Activated T-cell treated with anti-CD3 and anti-CD28 coated beads, Interleukin-2, amount 50 U/mL, for 24 hours (primary cell): ENCODE measurements around the gene FAM3B.

Experiments
- DNase-seq: peaks from one replicate; pipeline ENCODE4 v3.0.0-alpha.2; 2020
- H3K27ac Mint-ChIP-seq: 2 replicates; pipeline ENCODE4 v1.8.0; 2020; ENCODE audit warnings: mild to moderate bottlenecking, mixed read lengths
- H3K27me3 Mint-ChIP-seq: 2 replicates; pipeline ENCODE4 v1.8.0; 2020; ENCODE audit warnings: mixed read lengths
- H3K36me3 Mint-ChIP-seq: 2 replicates; pipeline ENCODE4 v1.8.0; 2020; ENCODE audit warnings: low read depth, mixed read lengths
- H3K4me1 Mint-ChIP-seq: 2 replicates; pipeline ENCODE4 v1.8.0; 2020; ENCODE audit warnings: low read depth, mixed read lengths
- H3K4me3 Mint-ChIP-seq: 2 replicates; pipeline ENCODE4 v1.8.0; 2020; ENCODE audit warnings: mild to moderate bottlenecking, moderate library complexity, mixed read lengths
- H3K9me3 Mint-ChIP-seq: 2 replicates; pipeline ENCODE4 v1.8.0; 2020; ENCODE audit warnings: mixed read lengths

Gene FAM3B

DNA sequence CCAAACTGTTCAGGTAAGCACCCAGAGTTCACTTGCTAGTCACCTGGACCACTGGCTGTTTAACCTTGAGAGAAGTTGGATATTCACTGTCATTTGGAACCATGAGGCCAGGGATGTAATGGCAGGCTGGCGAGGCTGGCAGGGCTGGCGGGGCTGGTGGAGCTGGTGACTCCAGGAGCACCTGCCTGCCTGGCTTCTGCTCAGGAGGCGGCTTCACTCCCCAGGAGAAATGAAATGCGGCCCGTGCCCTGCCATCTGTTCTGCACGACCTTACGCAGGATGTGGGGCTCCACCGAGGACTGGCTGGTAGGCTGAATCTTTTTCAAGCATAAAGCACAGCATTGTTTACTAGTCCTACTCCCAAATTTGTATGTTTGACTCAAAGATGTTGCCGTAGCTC is 86.7 kb downstream of the FAM3B start:
- Mint-ChIP-seq H3K4me1 (no peaks in the 10 kb centered on the region), H3K4me3 (no peak overlapping the region), H3K27ac (no peak overlapping the region), H3K9me3 (no peaks in the 10 kb centered on the region), H3K36me3 (peaks cover 88% of the 10 kb centered on the region), H3K27me3 (no peaks in the 10 kb centered on the region)
- DNase-seq: no peak

GRCh38 chr21:41403966-41404365 is 87.4 kb downstream of the FAM3B start:
- Mint-ChIP-seq H3K27ac (no peak overlapping the region), H3K4me1 (no peaks in the 10 kb centered on the region), H3K27me3 (no peaks in the 10 kb centered on the region), H3K9me3 (no peaks in the 10 kb centered on the region), H3K4me3 (no peak overlapping the region), H3K36me3 (peaks cover 88% of the 10 kb centered on the region)
- DNase-seq: no peak

DNA sequence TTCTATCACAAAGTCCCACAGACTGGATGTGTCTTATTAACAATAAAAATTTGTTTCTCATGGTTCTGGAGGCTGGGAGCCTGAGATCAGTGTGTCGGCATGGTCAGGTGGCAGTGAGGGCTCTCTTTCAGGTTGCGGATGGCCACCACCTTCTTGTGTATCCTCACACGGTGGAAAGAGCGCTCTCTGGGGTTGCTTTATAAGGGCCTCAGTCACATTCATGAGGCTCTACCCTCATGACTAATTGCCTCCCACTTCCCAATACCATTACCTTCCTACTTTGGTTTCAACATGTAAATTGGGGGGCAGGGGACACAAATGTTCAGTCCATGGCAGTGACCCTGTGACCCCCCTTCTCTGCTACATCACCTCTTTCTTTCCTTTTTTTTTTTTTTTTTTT is 88.7 kb downstream of the FAM3B start:
- no peaks in the 10 kb centered on the region for H3K27me3 Mint-ChIP-seq
- no peaks in the 10 kb centered on the region for H3K9me3 Mint-ChIP-seq
- no peaks in the 10 kb centered on the region for H3K4me1 Mint-ChIP-seq
- no peak overlapping the region for H3K4me3 Mint-ChIP-seq
- H3K27ac Mint-ChIP-seq: no peak overlapping the region
- no peak for DNase-seq
- peaks cover 88% of the 10 kb centered on the region for H3K36me3 Mint-ChIP-seq

GRCh38 chr21:41406340-41406739 is 89.7 kb downstream of the FAM3B start:
- H3K27me3 Mint-ChIP-seq: no peaks in the 10 kb centered on the region
- DNase-seq: no peak
- no peak overlapping the region for H3K4me3 Mint-ChIP-seq
- peaks cover 1% of the 10 kb centered on the region for H3K4me1 Mint-ChIP-seq
- H3K27ac Mint-ChIP-seq: no peak overlapping the region
- H3K9me3 Mint-ChIP-seq: peaks cover 3% of the 10 kb centered on the region
- H3K36me3 Mint-ChIP-seq: peaks cover 87% of the 10 kb centered on the region
